CD4-positive, alpha-beta T cell treated with Interleukin-10 for 1 hour (primary cell): ENCODE results near the gene CDKN2B-AS1.
A peak's percentile ranks its signal among the peaks of the same experiment; 100 is the strongest.

Experiments
- DNase-seq: peaks from one replicate; pipeline ENCODE4 v3.0.0-alpha.2; 2020

Gene CDKN2B-AS1

DNA sequence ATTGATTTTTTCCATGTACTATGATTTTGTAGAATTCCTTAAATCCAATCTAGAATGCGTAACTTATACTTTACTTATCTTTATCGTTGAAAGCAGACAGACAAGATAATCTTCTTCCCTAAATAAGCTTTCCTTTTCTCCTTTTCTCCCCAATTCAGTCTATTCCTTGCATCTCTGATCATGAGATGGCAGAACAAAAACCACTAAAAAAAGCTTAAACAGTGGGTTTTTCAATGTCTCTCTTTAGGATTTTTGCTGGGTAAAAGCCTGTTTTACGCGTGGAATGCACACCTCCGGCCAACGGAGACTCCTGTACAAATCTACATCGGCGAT is 13.8 kb downstream of the CDKN2B-AS1 start:
- no peak for DNase-seq

DNA sequence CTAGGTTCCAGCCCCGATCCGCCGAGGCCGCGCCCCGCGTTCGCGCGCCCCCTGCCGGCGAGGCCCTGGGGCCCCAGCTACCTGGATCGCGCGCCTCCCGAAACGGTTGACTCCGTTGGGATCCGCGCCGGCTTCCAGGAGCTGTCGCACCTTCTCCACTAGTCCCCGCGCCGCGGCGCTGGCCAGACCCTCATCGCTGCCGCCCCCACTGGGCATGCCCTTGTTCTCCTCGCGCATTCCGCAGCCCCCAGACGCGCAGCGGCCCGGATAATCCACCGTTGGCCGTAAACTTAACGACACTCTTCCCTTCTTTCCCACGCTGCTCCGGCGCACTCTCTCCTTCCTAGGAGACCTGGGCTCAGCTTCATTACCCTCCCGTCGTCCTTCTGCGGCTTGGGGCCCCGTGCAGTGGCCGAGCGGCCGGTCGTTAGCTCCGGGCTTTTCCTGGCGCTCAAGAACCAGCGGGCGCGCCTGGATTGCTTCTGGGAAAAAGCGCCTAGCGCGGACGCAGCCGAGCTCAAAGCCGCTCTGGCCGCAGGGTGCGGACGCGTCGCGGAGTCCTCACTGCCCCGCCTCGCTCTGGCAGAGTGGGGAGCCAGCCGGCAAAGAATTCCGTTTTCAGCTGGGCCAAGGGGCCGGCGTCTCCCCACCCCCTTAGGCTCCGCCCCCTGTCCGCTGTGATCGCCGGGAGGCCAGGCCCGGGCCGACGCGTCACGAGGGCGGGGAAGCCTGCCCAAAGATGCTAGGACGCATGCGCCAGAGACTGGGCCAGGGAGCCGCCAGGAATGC is 14.3 kb downstream of the CDKN2B-AS1 start, which contains the start of gene CDKN2B:
TSS of gene CDKN2B (minus strand) at position 589 of the 789 bp plus-strand sequence. CDS start at position 237, 352 bp downstream.
- DNase-seq: peak; percentile 82

DNA sequence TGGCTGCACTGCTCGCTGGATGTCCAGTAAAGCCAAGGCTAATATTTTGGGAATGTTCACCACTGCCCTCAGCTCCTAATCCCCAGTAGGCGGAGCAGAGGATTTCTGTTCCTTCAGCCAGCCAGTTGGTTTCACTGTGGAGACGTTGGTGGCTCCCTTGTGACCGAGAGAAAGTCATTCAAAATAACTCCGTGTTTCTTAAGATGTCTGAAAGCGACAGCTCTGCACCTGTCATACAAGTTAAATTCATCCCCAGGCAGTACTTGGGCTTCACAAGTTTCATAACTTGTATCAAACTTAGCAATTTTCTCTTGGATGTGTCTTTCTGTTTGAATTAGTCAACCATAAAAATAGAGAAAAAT is 14.9 kb downstream of the CDKN2B-AS1 start:
- DNase-seq: no peak

DNA sequence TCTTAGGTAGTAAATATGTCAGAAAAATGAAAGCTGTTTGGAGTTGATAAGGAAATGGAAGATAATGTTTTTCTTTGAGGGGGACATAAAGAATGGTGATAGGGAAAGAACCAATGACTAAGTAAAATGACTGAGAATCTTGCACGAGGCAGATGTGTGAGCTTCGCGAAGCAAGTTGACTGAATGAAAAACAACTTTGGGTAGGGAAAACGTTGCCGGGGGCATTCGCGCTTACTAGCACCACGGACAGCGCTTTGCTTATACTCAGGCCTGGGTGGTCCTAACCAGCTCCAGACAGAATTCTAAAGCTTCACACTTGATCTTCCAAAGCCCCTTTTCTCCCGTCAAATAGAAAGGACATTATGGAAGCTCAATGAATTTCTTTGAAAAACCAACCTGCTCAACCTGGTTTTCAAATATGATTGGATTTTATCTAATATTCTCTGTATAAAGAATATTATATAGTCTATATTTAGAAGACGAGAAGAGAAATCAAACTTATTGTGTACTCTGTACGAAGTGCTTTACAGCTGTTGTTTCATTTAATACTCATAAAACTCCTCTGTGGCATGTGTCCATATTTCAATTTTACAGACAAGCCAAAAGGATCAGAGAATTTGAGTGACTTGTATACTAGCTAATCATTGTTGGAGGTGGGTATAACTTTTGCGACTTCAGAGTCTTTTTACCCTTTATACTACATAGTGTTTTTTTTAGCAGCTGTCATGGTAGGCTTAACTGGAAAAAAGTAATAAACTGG is 16.5 kb downstream of the CDKN2B-AS1 start:
- no peak for DNase-seq

DNA sequence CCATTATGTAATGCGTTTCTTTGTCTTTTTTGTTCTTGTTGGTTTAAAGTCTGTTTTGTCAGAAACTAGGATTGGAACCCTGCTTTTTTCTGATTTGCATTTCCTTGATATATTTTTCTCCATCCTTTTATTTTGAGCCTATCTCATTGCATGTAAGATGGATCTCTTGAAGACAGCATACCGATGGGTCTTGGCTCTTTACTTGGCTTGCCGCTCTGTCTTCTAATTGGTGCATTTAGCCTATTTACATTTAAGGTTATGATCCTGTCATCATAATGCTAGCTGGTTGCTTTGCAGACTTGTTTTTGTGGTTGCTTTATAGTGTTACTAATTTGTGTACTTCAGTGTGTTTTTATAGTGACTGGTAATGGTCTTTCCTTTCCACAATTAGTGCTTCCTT is 27.8 kb downstream of the CDKN2B-AS1 start:
- no peak for DNase-seq

DNA sequence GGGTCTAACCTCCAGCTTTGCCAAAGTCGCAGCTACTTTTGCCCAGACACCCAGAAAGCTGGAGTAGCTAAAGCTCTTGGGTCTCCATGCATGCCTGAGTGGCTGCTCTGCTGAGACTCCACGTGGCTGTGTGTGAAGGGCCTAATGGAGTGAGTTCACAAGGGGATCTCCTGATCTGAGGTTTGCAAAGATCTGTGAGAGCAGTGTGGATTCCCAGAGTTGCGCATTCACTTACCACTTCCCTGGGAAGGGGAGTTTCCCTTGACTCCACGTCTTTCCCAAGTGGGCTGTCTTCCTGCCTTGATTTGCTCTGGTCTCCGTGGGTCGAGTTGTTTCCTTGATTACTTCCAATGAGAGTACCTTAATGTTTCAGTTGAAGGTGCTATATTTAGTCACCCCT is 32.1 kb downstream of the CDKN2B-AS1 start:
- DNase-seq: no peak

DNA sequence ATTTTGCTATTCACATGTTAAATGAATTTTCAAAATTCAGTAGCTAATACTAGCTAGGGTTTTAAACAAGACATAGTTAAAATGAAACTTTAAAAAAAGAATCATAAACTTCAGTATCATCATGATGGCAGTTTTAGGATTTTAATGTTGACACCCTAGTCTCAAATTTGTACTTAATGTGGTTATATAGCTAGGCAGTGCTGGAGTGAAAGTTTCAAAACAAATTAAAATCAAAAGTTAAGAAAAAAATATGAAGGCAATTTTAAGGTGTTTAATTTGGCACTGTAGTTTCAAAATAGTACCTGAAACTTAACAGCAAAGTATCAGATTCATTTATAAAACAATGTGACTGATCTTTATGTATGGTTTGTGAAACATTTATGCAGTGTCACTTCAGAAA is 33.8 kb downstream of the CDKN2B-AS1 start:
- no peak for DNase-seq

DNA sequence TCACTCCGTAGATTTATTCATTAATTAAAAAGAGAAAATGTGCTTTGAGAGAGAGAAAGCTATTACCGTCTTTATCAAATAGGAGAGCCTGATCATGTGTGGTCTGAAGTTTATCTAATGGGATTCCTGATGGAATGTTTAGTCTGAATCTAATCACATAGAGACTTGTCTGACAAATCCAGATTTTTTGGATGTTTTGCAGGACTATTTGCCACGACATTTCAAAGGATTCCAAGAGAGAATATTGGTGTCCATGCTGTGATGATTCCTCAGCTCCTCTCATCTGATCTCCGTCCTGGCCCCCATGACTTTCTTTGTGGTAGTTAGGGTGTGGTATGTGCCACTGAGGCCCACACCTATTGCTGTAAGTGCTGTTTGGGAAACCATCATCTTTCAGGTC is 34.6 kb downstream of the CDKN2B-AS1 start:
- DNase-seq: no peak

DNA sequence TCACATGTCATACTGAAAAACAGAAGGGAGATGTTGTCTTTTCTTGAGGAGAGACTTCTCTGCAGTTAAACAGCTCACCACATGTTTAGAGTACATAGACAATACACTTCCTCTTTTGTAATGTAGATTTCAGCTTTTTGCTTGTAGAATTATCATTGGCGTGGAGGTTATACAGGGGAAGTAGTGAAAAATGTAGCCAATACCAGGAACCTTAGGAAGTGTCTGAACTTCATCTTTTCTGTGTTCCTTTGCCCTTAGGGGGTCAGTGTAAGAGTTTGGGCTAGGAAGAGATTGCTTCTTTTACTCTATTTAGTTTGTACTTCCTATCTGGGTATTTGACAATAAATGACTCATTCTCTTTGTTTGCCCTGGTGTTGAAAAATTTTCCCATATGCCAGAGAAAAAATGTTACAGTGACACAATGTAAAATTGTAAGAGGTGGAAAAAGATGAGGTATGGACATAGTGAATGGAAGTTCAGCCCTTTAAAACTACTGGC is 35.6 kb downstream of the CDKN2B-AS1 start:
- DNase-seq: no peak

DNA sequence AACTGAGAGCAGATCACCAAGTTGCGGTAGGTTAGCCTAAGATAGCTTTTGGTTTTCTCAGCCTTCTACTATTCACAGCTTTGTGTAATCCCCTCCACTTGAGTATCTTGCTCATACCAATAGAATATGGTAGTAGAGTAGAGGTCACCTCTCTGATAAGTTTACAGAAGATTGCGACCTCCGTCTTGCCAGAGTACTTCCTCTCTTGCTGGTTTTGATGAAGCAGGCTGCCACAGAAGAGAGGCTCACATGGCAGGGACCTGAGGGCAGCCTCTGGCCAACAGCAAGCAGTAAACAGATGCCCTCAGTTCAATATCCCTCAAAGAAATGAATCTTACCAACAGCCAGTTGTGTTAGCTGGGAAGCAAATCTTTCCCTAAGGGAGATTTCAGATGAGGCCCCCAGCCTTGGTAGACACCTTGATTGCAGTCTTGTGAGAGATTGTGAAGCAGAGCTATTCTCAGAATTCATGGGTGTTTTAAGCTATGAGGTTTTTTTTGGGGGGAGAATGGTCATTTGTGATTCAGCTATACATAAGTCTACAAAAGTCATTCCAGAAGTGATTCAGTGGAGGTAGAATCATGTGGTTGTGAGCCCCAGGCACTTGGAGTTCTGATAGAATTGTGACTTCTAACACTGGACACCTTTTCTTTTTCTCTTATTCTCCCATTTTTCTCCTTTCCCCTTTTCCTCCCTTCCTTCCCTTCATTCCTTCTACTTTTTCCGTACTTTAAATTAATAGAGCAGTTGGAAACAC is 37.2 kb downstream of the CDKN2B-AS1 start:
- DNase-seq: no peak

DNA sequence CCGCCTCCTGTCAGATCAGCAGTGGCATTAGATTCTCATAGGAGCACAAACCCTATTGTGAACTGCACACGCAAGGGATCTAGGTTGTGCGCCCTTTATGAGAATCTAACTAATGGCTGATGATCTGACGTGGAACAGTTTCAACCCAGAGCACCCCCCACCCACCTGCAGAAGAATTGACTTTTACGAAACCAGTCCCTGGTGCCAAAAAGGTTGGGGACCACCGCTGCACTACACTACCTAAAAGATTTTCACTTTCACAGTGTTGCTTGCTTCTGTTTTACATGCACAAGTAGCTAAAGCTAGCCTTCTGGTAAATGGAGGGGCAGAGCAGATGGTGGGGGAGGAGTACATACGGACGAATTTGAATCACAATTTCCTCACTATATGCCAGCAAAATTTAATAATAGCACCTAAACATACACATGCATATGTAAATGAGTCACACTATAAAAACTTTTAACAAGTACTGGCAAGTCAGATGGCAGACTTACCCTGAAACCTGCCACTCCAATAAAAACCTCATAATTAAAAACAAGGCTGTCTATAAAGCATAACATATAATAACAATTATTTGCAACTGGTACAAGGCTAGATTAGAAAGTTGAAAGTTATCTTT is 38.5 kb downstream of the CDKN2B-AS1 start:
- DNase-seq: no peak

DNA sequence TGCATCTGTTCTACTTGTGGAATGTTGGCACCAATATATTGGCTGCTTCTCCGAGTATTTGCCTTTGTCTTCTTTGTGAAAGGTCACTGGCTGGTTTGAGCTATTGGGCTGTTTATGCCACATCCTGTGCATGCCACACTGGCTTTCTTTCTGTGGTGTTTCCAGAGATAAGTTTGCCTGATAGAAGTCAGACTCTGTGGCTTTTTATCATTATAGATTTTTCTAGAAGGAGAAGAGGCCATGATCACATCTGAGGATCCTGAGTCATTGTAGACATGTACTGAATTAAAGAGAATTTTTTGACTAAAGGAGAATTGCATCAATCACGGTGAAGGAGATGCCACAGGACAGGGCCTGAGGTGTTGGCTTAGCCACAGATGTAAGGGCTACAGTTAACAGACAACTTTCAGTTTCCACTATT is 41.0 kb downstream of the CDKN2B-AS1 start:
- DNase-seq: no peak

DNA sequence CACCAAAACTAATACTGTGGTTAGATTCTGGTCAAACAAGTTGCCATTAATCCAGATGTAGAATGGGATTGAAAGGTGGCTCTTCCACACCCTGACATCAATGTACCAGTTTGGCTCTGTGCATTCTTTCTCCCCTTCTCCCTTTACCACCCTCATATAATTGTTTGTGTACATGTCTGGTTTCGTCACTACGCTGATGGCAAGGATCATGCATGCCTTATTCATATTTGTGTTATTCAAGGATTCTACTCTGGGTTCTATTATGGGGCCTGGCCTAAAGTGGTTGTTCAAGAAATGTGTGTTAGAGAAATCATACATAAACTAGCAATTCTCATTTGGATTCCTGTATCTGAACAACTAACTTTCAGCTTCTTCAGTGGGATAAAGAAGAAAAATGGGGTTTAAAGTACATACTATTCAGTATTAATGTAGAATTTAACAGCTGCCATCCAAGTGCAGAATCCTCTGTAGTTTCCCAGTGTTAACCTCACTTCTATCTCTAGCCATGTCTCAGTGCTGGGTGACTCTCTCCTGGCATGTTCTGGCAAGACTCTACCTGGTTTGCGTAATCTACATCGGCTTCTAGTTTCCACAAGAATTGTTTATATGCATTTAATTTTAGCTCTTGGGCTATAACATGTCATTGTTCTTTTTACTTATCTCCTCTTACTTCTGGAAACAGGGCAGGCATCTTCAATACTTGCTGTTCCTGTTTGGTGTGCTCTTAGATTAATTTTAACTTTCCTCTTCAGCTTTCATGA is 42.5 kb downstream of the CDKN2B-AS1 start:
- DNase-seq: no peak

DNA sequence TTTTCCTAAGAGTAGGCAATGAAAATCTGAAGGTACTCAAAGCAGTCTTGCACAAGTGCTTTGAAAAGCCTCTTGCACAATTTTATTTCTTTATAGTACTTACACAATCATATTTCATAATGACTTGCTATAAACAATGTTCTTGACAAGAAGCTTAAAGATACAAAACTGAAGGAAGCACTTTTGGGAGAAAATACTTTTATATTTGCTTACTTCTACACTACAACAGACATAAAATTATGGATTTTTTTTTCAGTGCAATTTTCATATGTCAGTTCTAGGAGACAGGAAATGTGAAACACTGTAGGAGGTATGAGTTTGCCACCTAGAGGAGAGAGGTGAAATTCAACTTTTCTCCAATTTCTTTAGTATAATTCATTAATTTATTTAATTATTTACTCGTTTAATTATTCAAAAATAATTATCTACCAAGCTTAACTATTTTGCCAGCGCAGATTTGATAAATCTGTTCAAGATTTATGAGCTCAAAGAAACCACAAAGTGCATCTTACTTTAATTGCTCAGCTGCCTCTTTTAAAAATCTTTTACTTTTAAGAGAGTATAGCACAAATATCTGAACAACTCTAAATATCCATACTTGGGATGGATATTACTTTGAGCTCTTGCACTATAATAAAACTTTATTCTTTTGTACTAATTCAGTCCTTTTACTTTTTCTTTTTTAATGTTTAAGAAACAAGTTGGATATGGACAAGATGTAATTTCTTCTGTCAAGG is 43.5 kb downstream of the CDKN2B-AS1 start:
- DNase-seq: peak; percentile 44

DNA sequence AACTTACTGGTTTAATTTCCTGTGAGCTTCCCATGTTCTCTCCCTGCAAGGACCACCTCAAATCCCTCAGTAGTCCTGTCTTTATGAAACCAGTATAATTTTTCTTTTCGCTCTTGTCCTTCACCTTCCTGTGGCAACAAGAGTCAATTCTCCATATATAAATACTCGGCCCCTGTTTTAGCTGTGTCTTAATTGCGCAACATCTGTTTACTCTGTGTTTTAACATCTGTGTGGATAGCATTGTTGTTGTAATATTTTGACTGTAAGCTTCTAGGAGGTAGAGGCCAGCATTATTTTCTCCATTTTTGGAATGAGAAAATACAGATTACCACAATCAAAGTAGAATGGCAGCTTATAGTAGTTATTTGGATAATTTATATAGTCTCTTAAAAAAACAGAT is 44.7 kb downstream of the CDKN2B-AS1 start:
- no peak for DNase-seq

DNA sequence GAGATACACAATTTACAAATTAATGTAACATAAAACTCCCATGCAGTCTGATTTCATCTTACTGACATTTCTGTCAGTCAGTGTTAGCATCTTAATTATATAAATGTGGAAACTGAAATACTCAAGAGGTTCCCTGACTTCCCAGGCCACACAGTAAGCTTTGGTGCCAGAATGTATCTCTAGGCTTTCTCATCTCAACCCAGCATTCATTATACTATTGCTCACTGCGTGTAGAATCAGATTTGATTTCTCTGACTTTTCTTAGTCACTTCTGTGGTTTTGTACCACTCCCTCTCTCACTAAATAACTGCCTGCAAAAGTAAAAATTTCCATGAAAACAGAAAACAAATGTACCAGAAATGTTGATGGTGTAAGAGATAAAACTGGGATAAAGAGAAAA is 46.2 kb downstream of the CDKN2B-AS1 start:
- no peak for DNase-seq

DNA sequence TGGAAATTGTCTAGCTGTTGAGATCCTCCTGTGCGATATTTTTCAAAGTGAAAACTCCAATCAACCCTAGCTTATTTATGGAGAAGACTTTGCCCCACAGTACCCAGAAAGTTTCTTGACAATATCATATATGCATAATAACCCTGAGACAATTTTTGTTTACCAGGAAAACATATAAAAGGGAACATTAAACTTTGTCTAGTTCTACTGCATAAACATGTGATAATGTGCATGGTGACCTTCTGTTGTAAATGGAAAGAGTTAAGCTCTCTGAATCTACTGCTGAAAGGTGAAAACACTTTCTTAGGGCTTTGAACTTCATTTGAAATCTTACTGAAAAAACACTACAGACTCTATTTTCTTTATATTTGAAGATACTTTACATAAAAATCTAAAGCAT is 46.8 kb downstream of the CDKN2B-AS1 start:
- no peak for DNase-seq

DNA sequence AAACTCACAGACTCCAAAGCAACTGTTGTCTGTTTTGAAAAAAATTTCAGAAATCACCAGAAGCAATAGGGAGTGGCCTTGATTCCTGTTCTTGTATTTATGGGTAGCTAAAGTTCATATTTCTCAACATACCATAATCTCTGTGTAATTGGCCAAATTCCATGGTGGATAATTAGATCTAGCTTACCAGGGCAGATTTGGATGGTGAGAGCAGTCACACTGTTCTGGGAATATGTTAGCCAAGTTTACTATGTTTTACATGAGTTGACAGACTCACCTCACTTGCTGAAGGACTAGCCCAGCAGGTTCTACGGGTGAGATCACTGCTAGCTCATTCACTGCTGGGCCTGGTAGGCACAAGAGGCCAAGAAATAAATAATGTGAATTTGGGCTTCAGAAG is 47.2 kb downstream of the CDKN2B-AS1 start:
- DNase-seq: no peak

DNA sequence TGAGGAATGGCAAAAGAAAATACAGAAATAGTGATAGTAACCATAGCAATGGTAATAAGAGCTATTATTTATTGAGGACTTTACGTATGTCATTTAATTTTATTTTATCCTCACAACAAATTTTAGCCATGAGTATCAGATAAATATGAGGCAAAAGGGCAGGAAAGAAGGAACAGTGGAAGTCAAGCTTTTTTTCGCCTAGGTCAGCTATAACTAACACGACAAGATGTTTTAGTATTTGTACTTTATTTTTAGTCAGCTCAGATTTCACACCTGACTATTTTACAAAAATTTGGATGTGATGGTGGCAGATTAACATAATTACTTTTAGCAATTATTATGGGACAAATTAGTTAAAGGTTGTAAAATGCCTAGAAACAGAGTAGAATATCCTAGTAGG is 49.3 kb downstream of the CDKN2B-AS1 start:
- DNase-seq: no peak

DNA sequence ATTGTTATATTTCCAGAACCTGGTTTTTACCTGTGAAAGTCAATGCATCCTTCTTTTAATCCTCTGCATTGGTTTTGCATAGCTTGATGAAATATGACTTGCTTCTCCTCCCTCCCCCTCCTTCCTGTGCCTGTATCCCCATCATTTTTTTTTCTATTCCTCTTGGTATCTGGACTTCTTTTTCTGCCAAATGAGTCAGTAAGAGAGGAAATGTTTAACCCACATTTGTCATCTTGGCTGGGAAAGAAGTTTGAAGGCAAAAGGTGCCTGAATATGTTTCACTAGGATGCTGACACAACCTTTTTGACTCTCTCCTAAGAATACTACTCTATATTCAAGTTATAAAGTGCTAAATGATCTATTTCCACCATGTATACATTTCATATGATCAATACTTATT is 50.0 kb downstream of the CDKN2B-AS1 start:
- no peak for DNase-seq

DNA sequence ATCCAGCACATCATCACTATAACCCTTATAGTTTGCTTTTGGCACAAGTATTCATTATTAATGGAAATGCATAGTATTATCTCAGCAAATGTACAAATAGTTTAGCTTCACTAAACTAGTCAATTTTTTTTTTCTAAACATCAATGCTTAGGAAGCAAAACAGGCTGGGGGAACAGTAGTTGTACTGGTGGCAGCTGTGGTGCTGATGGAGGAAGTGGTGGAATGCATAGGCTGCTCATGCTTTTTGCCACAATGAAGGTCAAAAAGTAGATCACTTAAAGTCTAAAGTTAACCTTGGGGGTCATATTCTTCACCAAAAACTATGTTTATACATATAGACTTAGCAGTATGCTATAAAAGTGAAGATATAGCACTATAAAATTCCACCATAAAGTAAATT is 50.8 kb downstream of the CDKN2B-AS1 start:
- no peak for DNase-seq
